Keratinocyte (primary cell): Measurements from ENCODE around the gene SPAG9.

Experiments
- EZH2 ChIP-seq: IDR thresholded peaks from one replicate; pipeline ENCODE4 v1.6.1; 2012; ENCODE audit warnings: inconsistent platforms, mild to moderate bottlenecking, low read length, moderate library complexity
- TF ChIP-seq, protein P1 (sequence below), 3 experiments: IDR thresholded peaks in 1 of 3; conservative IDR thresholded peaks in 1 of 3; optimal IDR thresholded peaks in 1 of 3; 2 replicates in 2 of 3; 3 replicates in 1 of 3; pipeline versions ENCODE3 to v1.5.1; 2011; ENCODE audit warnings: low read length in 3 of 3, mild to moderate bottlenecking in 3 of 3, moderate library complexity in 2 of 3, control low read depth in 1 of 3, inconsistent platforms in 1 of 3; ENCODE audit not compliant: insufficient read depth in 2 of 3; ENCODE audit errors: extremely low read depth in 1 of 3

DNA sequence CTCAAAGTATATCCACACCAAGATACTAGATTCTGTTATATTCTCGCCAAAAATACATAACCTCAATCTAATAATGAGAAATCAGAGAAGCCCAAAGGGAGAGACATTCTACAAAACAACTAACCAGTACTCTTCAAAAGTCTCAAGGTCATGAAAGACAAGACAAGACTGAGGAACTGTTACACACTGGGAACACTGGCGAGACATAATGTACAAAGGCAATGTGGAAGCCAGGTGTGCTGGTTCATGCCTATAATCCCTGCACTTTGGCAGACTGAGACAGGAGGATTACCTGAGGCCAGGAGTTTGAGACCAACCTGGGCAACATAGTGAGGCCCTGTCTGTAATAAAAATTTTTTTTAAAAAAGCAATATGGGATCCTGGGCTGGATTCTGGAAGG, 85.9 kb downstream of the SPAG9 start:
- TF ChIP-seq EZH2 = no peak
- TF ChIP-seq, protein P1, sequence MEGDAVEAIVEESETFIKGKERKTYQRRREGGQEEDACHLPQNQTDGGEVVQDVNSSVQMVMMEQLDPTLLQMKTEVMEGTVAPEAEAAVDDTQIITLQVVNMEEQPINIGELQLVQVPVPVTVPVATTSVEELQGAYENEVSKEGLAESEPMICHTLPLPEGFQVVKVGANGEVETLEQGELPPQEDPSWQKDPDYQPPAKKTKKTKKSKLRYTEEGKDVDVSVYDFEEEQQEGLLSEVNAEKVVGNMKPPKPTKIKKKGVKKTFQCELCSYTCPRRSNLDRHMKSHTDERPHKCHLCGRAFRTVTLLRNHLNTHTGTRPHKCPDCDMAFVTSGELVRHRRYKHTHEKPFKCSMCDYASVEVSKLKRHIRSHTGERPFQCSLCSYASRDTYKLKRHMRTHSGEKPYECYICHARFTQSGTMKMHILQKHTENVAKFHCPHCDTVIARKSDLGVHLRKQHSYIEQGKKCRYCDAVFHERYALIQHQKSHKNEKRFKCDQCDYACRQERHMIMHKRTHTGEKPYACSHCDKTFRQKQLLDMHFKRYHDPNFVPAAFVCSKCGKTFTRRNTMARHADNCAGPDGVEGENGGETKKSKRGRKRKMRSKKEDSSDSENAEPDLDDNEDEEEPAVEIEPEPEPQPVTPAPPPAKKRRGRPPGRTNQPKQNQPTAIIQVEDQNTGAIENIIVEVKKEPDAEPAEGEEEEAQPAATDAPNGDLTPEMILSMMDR (optimal IDR thresholded peaks at IDR 0.05 in 1 of 3, IDR thresholded peaks at IDR 0.05 in 1 of 3, conservative IDR thresholded peaks at IDR 0.05 in 1 of 3; ENCODE audit: extremely low read depth in 1 of 3, insufficient read depth in 2 of 3, low read length in 3 of 3) = no peak
